ENCODE data around the gene ARSI.
"Not testable (repeated sequence)": the region's sequence is repeated elsewhere in the genome, so short reads cannot be mapped to it uniquely, and the experiment has no call there.

GRCh38 chr5:150248493-150248892, 54.2 kb downstream of the ARSI start:
- TF ChIP-seq, protein P1, sequence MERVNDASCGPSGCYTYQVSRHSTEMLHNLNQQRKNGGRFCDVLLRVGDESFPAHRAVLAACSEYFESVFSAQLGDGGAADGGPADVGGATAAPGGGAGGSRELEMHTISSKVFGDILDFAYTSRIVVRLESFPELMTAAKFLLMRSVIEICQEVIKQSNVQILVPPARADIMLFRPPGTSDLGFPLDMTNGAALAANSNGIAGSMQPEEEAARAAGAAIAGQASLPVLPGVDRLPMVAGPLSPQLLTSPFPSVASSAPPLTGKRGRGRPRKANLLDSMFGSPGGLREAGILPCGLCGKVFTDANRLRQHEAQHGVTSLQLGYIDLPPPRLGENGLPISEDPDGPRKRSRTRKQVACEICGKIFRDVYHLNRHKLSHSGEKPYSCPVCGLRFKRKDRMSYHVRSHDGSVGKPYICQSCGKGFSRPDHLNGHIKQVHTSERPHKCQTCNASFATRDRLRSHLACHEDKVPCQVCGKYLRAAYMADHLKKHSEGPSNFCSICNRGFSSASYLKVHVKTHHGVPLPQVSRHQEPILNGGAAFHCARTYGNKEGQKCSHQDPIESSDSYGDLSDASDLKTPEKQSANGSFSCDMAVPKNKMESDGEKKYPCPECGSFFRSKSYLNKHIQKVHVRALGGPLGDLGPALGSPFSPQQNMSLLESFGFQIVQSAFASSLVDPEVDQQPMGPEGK (CRISPR knock-in tag; IDR thresholded peaks at IDR 0.05; ENCODE audit: borderline replicate concordance): not testable (repeated sequence)
- not testable (repeated sequence) for TF ChIP-seq RARB (CRISPR knock-in tag; IDR thresholded peaks at IDR 0.05); ARNTL (CRISPR knock-in tag; IDR thresholded peaks at IDR 0.05; ENCODE audit: borderline replicate concordance, low read depth); PPARA (CRISPR knock-in tag; IDR thresholded peaks at IDR 0.05; ENCODE audit: borderline replicate concordance); ZNF70 (CRISPR knock-in tag; IDR thresholded peaks at IDR 0.05); OSR1 (CRISPR knock-in tag; IDR thresholded peaks at IDR 0.05); TCF4 (CRISPR knock-in tag; IDR thresholded peaks at IDR 0.05; ENCODE audit: borderline replicate concordance); CSDC2 (CRISPR knock-in tag; IDR thresholded peaks at IDR 0.05); ISL1 (CRISPR knock-in tag; IDR thresholded peaks at IDR 0.05); CREB5 (CRISPR knock-in tag; IDR thresholded peaks at IDR 0.05; ENCODE audit: low read depth)
